Islet of Langerhans (tissue), 1 donor: ENCODE data around the gene FBXL2.

ENCODE experiments used
- FAIRE-seq: peaks from one replicate; lab custom pipeline; 2011; peaks lifted over from hg19 to GRCh38; lab: Jason Lieb, UNC

FBXL2 gene

DNA sequence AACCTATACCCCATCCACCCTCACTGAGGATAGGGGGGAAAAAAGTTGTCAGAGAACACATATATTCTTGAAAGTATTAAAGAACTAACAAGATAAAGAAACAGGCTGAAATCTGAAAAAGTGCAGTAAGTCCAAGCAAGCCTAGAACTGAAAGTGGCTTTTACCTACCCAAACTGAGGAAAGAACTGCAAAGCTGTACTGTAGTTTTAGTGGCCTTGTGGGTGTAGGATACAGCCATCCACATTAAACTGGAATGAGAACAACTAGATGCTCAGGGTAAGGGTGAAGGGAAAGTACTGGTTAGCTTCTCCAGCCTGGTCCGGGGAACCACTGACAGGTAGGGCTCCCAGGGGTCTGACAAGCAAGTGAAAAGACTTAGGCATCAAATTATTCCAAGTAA lies 152.8 kb downstream of the FBXL2 start:
- no peak for FAIRE-seq

DNA sequence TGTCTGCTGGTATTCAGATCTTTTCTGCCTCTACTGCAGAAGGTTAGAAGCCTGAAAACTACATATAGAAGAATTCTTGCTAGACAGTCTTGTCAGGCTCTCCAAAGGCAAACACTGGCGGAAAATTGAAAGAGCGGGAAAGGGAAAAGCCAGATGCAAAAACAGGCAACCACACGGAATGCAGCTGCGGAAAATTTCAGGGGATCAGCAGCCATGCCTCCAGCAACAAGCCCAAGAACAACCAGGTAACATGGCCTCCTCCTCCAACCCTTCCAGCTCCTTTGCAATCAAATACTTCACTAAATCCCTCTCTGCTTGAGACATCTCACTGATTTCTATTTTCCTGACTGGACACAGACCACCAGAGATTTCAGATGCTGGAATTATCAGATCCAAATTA lies 153.3 kb downstream of the FBXL2 start:
- FAIRE-seq: no peak

DNA sequence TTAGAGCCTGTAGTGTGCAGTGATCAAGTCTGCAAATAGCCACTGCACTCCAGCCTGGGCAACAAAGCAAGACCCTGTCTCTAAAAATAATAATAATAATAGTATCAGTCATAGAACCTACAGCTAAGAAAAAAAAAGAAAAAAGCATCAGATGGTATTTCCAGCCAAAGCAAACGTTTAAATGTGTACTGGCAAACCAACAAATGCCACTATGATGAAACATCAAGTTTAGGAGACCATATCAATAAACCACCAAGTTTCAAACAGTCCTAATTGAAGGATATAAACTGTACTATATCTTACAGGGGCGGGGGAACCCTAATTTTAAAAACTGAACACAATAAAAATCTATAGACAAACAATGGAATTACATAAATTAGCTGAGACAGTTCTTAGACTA lies 156.6 kb downstream of the FBXL2 start:
- no peak for FAIRE-seq
